ENCODE measurements around the gene SST.

The SST gene

DNA sequence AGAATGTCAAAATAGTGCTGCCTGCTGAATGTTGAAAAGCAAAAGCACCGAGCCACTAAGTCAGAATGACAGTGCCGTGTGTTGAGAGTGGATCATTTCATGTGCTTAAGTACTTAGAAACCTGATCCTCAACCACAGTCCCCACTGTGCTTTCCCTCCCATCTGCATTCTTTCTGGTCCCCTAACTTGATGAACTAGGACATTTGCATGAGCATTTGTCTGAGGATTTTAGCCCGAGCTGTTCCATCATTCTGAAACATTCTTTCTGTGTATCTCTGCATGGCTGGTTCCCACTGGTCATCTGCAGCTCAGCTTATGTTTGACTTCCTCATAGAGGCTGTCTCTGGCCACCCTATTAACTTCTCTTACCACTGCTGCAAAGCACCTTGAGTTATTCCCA, 42.0 kb downstream of the SST start:
- no peak overlapping the region for H3K27ac ChIP-seq
- TF ChIP-seq ZFX (IDR thresholded peaks at IDR 0.05) (no peak), CTCF (conservative IDR thresholded peaks at IDR 0.05) (no peak)

GRCh38 chr3:187626581-187626980, 43.6 kb downstream of the SST start:
- TF ChIP-seq ZFX (IDR thresholded peaks at IDR 0.05), result no peak
- no peak for TF ChIP-seq CTCF (conservative IDR thresholded peaks at IDR 0.05)
- H3K27ac ChIP-seq, result no peak overlapping the region

GRCh38 chr3:187624588-187624987, 45.6 kb downstream of the SST start:
- no peak overlapping the region for H3K27ac ChIP-seq
- TF ChIP-seq CTCF (conservative IDR thresholded peaks at IDR 0.05) (no peak), ZFX (IDR thresholded peaks at IDR 0.05) (no peak)

DNA sequence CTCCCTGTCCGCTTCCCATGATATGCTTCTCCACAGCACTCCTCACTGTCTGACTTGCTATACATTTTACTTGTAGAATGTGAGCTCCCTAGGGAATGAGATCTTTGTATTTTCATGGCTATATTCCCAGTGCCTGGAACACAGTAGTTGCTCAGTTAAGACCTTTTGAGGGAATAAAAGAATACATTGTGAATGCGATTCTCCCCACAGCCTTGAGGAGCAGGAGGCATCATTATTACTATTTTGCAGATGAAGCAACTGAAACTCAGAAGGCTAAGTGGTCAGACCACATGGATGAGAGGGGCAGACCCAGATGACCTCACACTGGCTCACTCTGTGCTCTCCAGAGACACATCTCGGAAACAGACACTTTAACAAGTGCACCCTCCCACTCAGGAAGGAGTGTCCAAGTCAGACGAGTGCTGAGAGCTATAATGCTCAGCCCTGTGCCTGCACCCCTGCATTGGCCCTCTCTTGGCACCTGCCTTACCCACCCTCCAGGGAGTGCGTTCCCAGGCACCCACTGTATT, 46.8 kb downstream of the SST start:
- TF ChIP-seq CTCF (conservative IDR thresholded peaks at IDR 0.05), result no peak
- TF ChIP-seq ZFX (IDR thresholded peaks at IDR 0.05), result no peak
- H3K27ac ChIP-seq, result no peak overlapping the region

DNA sequence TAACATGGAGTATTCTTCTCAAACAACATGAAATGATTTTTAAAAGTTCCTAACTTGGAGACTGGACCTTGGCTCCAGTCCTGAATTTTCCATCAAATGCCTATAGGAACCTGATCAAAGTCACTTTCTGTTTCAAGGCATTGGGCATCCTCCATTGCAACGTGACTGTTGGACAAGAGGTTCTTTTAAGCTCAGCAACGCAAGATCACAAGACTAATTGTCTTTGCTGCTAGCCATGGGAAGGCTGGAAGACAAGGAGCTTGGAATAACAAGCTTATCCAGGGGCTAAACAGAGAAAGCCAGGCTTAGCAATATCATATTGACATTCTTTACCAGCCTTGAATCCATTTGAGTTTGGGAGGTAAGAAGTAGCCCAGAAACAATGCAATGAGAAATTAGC, 48.3 kb downstream of the SST start:
- no peak overlapping the region for H3K27ac ChIP-seq
- TF ChIP-seq ZFX (IDR thresholded peaks at IDR 0.05), result no peak
- TF ChIP-seq CTCF (conservative IDR thresholded peaks at IDR 0.05), result no peak

DNA sequence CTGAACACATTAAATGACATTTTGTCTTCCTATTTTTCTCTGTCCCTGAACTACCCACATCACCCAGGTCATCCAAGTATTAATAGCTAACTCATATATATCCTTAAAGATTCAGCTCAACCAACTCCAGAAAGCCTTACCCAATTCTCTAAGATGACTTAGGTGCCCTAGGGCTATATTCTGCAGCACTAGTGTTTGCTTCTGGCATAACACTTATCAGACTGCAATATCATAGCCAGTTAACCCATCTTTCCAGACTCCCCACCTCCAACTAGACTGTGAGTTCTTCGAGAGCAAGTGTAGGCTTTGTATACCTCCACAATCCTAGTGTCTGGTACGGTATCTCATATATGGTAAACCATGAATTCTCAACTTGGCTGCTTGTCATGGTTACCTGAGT, 50.7 kb downstream of the SST start:
- no peak for TF ChIP-seq CTCF (conservative IDR thresholded peaks at IDR 0.05)
- H3K27ac ChIP-seq, result no peak overlapping the region
